IPS-18a (cell line): ENCODE results near the gene PRR3.
"Not testable (repeated sequence)": the region's sequence is repeated elsewhere in the genome, so short reads cannot be mapped to it uniquely, and the experiment has no call there.

Experiments
- H3K27ac ChIP-seq: one replicate; pipeline ENCODE4 v1.5.1; 2013; ENCODE audit warnings: low read length
- H3K27me3 ChIP-seq: one replicate; pipeline ENCODE4 v1.6.1; 2013; ENCODE audit warnings: mild to moderate bottlenecking, low read length; ENCODE audit not compliant: control insufficient read depth, insufficient read depth
- H3K36me3 ChIP-seq: one replicate; pipeline ENCODE4 v1.6.1; 2013; ENCODE audit warnings: low read depth, low read length; ENCODE audit not compliant: control insufficient read depth
- H3K4me1 ChIP-seq: one replicate; pipeline ENCODE4 v1.6.1; 2013; ENCODE audit warnings: low read depth, low read length; ENCODE audit not compliant: control insufficient read depth
- H3K4me3 ChIP-seq: one replicate; pipeline ENCODE4 v1.5.1; 2013; ENCODE audit warnings: low read length
- H3K9ac ChIP-seq: one replicate; pipeline ENCODE4 v1.6.1; 2013; ENCODE audit warnings: mild to moderate bottlenecking, low read length, moderate library complexity
- H3K9me3 ChIP-seq: one replicate; pipeline ENCODE4 v1.6.1; 2013; ENCODE audit warnings: low read depth, low read length; ENCODE audit not compliant: control insufficient read depth

Gene PRR3

GRCh38 chr6:30583921-30584320, 26.8 kb downstream of the PRR3 start:
- Histone ChIP-seq H3K9ac (no peak overlapping the region), H3K4me3 (no peak overlapping the region), H3K36me3 (peaks cover 90% of the 10 kb centered on the region), H3K27ac (no peak overlapping the region), H3K9me3 (no peaks in the 10 kb centered on the region), H3K4me1 (no peaks in the 10 kb centered on the region), H3K27me3 (no peaks in the 10 kb centered on the region)

GRCh38 chr6:30589754-30590358, 32.8 kb downstream of the PRR3 start:
- H3K9ac ChIP-seq = no peak overlapping the region
- H3K27me3 ChIP-seq = no peaks in the 10 kb centered on the region
- H3K4me3 ChIP-seq = no peak overlapping the region
- H3K4me1 ChIP-seq = no peaks in the 10 kb centered on the region
- no peak overlapping the region for H3K27ac ChIP-seq
- H3K9me3 ChIP-seq = no peaks in the 10 kb centered on the region
- H3K36me3 ChIP-seq = peaks cover 87% of the 10 kb centered on the region

GRCh38 chr6:30590509-30590908, 33.4 kb downstream of the PRR3 start:
- H3K9ac ChIP-seq = no peak overlapping the region
- H3K36me3 ChIP-seq = peaks cover 83% of the 10 kb centered on the region

GRCh38 chr6:30591008-30591407, 33.9 kb downstream of the PRR3 start:
- no peak overlapping the region for H3K9ac ChIP-seq
- no peak overlapping the region for H3K27ac ChIP-seq
- H3K4me3 ChIP-seq = no peak overlapping the region
- H3K9me3 ChIP-seq = no peaks in the 10 kb centered on the region
- H3K27me3 ChIP-seq = no peaks in the 10 kb centered on the region
- peaks cover 78% of the 10 kb centered on the region for H3K36me3 ChIP-seq
- no peaks in the 10 kb centered on the region for H3K4me1 ChIP-seq

More at GRCh38 chr6:30590509-30590908, 33.4 kb downstream of the PRR3 start:
- Histone ChIP-seq H3K4me1 (no peaks in the 10 kb centered on the region), H3K27ac (no peak overlapping the region), H3K27me3 (no peaks in the 10 kb centered on the region), H3K9me3 (no peaks in the 10 kb centered on the region), H3K4me3 (no peak overlapping the region)

- Histone ChIP-seq H3K27ac (no peak overlapping the region), H3K9ac (no peak overlapping the region), H3K36me3 (peaks cover 66% of the 10 kb centered on the region), H3K27me3 (no peaks in the 10 kb centered on the region), H3K4me1 (no peaks in the 10 kb centered on the region), H3K4me3 (no peak overlapping the region), H3K9me3 (no peaks in the 10 kb centered on the region)
These were observed 35.2 kb downstream of the PRR3 start for GRCh38 chr6:30592287-30592686.

GRCh38 chr6:30597315-30598144, 40.4 kb downstream of the PRR3 start:
- H3K27me3 ChIP-seq, H3K27ac ChIP-seq, H3K4me1 ChIP-seq, H3K4me3 ChIP-seq, H3K9ac ChIP-seq, H3K9me3 ChIP-seq: not testable (repeated sequence)
- peaks cover 43% of the 10 kb centered on the region for H3K36me3 ChIP-seq

GRCh38 chr6:30598912-30599624, 42.0 kb downstream of the PRR3 start:
- Histone ChIP-seq H3K27me3 (no peaks in the 10 kb centered on the region), H3K36me3 (peaks cover 50% of the 10 kb centered on the region), H3K27ac (no peak overlapping the region), H3K4me1 (no peaks in the 10 kb centered on the region), H3K9ac (no peak overlapping the region), H3K4me3 (no peak overlapping the region), H3K9me3 (no peaks in the 10 kb centered on the region)

GRCh38 chr6:30599625-30600324, 42.7 kb downstream of the PRR3 start:
- H3K4me3 ChIP-seq = no peak overlapping the region
- no peaks in the 10 kb centered on the region for H3K27me3 ChIP-seq
- H3K4me1 ChIP-seq = no peaks in the 10 kb centered on the region
- H3K9ac ChIP-seq = no peak overlapping the region
- no peak overlapping the region for H3K27ac ChIP-seq
- peaks cover 50% of the 10 kb centered on the region for H3K36me3 ChIP-seq
- H3K9me3 ChIP-seq = no peaks in the 10 kb centered on the region

- no peaks in the 10 kb centered on the region for H3K27me3 ChIP-seq
- no peak overlapping the region for H3K9ac ChIP-seq
- no peak overlapping the region for H3K27ac ChIP-seq
- peaks cover 53% of the 10 kb centered on the region for H3K36me3 ChIP-seq
- H3K4me3 ChIP-seq = no peak overlapping the region
- H3K4me1 ChIP-seq = no peaks in the 10 kb centered on the region
- no peaks in the 10 kb centered on the region for H3K9me3 ChIP-seq
These were observed 43.4 kb downstream of the PRR3 start for GRCh38 chr6:30600451-30600961.

- H3K9me3 ChIP-seq = no peaks in the 10 kb centered on the region
- H3K27ac ChIP-seq = no peak overlapping the region
- H3K4me3 ChIP-seq = no peak overlapping the region
- peaks cover 60% of the 10 kb centered on the region for H3K36me3 ChIP-seq
- H3K9ac ChIP-seq = no peak overlapping the region
- no peaks in the 10 kb centered on the region for H3K4me1 ChIP-seq
- H3K27me3 ChIP-seq = no peaks in the 10 kb centered on the region
These were observed 44.3 kb downstream of the PRR3 start for GRCh38 chr6:30601436-30601814.
